IMR-90 (cell line): ENCODE measurements around the gene ATP8B4. TPM values are rescaled to one million over a fixed set of nuclear protein-coding genes. Genes with fewer than 3 reads are reported as not detected.

ENCODE experiments used
- ATAC-seq: fragments of 200-7000 bp; cut with Tn5 transposase; 2 replicates; pipeline ENCODE4 v1.9.1; 2020; ENCODE audit warnings: low read depth, mild to moderate bottlenecking, moderate library complexity
- BruUV-seq: library from RNA; stranded (reverse); fragments of 400-500 nt; replicated peaks from 2 replicates; lab custom pipeline; 2021; lab: Mats Ljungman, UMichigan
- CTCF ChIA-PET: fragments of 300-600 bp; formaldehyde crosslinking; extraction: SDS; loops from one replicate; lab custom pipeline; 2021; ENCODE audit warnings: antibody characterized with exemption; lab: Yijun Ruan, JAX
- POLR2A ChIA-PET: fragments of 300-600 bp; sonication (Branson Sonifier 250); formaldehyde crosslinking; loops from one replicate; lab custom pipeline; 2022; ENCODE audit warnings: antibody characterized with exemption; ENCODE audit not compliant: unreplicated experiment; lab: Charles Lee
- DNase-seq: peaks from one replicate; pipeline ENCODE4 v3.0.0; 2013
- H2AFZ ChIP-seq: replicated peaks from 2 replicates; pipeline ENCODE3; 2013; ENCODE audit warnings: low read length, mild to moderate bottlenecking; ENCODE audit not compliant: poor library complexity
- H2AK5ac ChIP-seq: 2 replicates; pipeline ENCODE4 v1.6.1; 2013; ENCODE audit warnings: low read depth, low read length, inconsistent platforms
- H2AK9ac ChIP-seq: replicated peaks from 2 replicates; pipeline ENCODE3; 2013; ENCODE audit warnings: mild to moderate bottlenecking, low read depth, low read length, moderate library complexity; ENCODE audit not compliant: poor library complexity
- H2BK120ac ChIP-seq: 2 replicates; pipeline ENCODE4 v1.6.1; 2013; ENCODE audit warnings: low read depth, low read length, inconsistent platforms
- H2BK15ac ChIP-seq: 3 replicates; pipeline ENCODE4 v1.6.1; 2013; ENCODE audit warnings: low read depth, low read length, inconsistent platforms
- H2BK20ac ChIP-seq: 2 replicates; pipeline ENCODE4 v1.6.1; 2013; ENCODE audit warnings: low read depth, mild to moderate bottlenecking, inconsistent platforms, low read length, moderate library complexity
- H2BK5ac ChIP-seq: 2 replicates; pipeline ENCODE4 v1.6.1; 2013; ENCODE audit warnings: mild to moderate bottlenecking, low read depth, low read length, inconsistent platforms; ENCODE audit not compliant: poor library complexity, severe bottlenecking
- H3K14ac ChIP-seq: replicated peaks from 2 replicates; pipeline ENCODE4 v1.6.1; 2013; ENCODE audit warnings: low read depth, low read length, inconsistent platforms
- H3K18ac ChIP-seq: 2 replicates; pipeline ENCODE4 v1.6.1; 2013; ENCODE audit warnings: low read depth, low read length, control low read depth
- H3K23ac ChIP-seq: 2 replicates; pipeline ENCODE4 v1.6.1; 2013; ENCODE audit warnings: low read depth, low read length, inconsistent platforms
- H3K27ac ChIP-seq: 2 replicates; pipeline ENCODE4 v1.5.1; 2013; ENCODE audit warnings: mild to moderate bottlenecking, control low read depth, low read length; ENCODE audit not compliant: insufficient read depth
- H3K27me3 ChIP-seq: 2 replicates; pipeline ENCODE4 v1.6.1; 2013; ENCODE audit warnings: low read length; ENCODE audit not compliant: control insufficient read depth, insufficient read depth
- H3K36me3 ChIP-seq: 2 replicates; pipeline ENCODE4 v1.6.1; 2013; ENCODE audit warnings: low read length, mixed read lengths; ENCODE audit not compliant: control insufficient read depth, insufficient read depth
- H3K4ac ChIP-seq: 2 replicates; pipeline ENCODE4 v1.6.1; 2013; ENCODE audit warnings: low read depth, low read length, inconsistent platforms
- H3K4me1 ChIP-seq: 2 replicates; pipeline ENCODE4 v1.6.1; 2013; ENCODE audit warnings: low read length, mixed read lengths; ENCODE audit not compliant: control insufficient read depth, insufficient read depth
- H3K4me2 ChIP-seq: 2 replicates; pipeline ENCODE4 v1.6.1; 2013; ENCODE audit warnings: low read depth, mild to moderate bottlenecking, control low read depth, low read length, moderate library complexity
- H3K4me3 ChIP-seq: 2 replicates; pipeline ENCODE4 v1.5.1; 2013; ENCODE audit warnings: low read depth, mild to moderate bottlenecking, control low read depth, low read length, moderate library complexity; ENCODE audit not compliant: insufficient read depth
- H3K56ac ChIP-seq: 2 replicates; pipeline ENCODE4 v1.6.1; 2013; ENCODE audit warnings: low read length, inconsistent platforms; ENCODE audit not compliant: insufficient read depth; ENCODE audit errors: extremely low read depth
- H3K79me1 ChIP-seq, 2 experiments: 2 replicates each; pipeline ENCODE4 v1.6.1; 2013; ENCODE audit warnings: low read length in 2 of 2, inconsistent platforms in 1 of 2, low read depth in 1 of 2
- H3K9ac ChIP-seq: 2 replicates; pipeline ENCODE4 v1.6.1; 2013; ENCODE audit warnings: low read depth, low read length, control low read depth
- H3K9me1 ChIP-seq: 2 replicates; pipeline ENCODE4 v1.6.1; 2013; ENCODE audit warnings: low read length, inconsistent platforms; ENCODE audit not compliant: insufficient read depth
- H3K9me3 ChIP-seq: 2 replicates; pipeline ENCODE4 v1.6.1; 2013; ENCODE audit warnings: low read length; ENCODE audit not compliant: control insufficient read depth, insufficient read depth
- H4K20me1 ChIP-seq: 2 replicates; pipeline ENCODE4 v1.6.1; 2013; ENCODE audit warnings: low read length, inconsistent platforms; ENCODE audit not compliant: insufficient read depth
- H4K5ac ChIP-seq: 2 replicates; pipeline ENCODE4 v1.6.1; 2013; ENCODE audit warnings: mild to moderate bottlenecking, low read depth, low read length, control low read depth
- H4K8ac ChIP-seq, 2 experiments: 2 replicates each; pipeline ENCODE4 v1.6.1; 2013; ENCODE audit warnings: low read depth in 2 of 2, low read length in 2 of 2, control low read depth in 1 of 2, inconsistent platforms in 1 of 2
- H4K91ac ChIP-seq: 2 replicates; pipeline ENCODE4 v1.6.1; 2013; ENCODE audit warnings: low read depth, low read length, inconsistent platforms; ENCODE audit not compliant: insufficient read depth
- CHD1 ChIP-seq: IDR thresholded peaks from 2 replicates; pipeline ENCODE4 v1.6.1; 2012; ENCODE audit warnings: low read depth, low read length, improper control_type of control experiment
- CTCF ChIP-seq: conservative IDR thresholded peaks from 2 replicates; pipeline ENCODE4 v1.5.1; 2012; ENCODE audit warnings: mild to moderate bottlenecking, low read depth, low read length, improper control_type of control experiment
- FOS ChIP-seq: fragments of 150-350 bp; IDR thresholded peaks from 2 replicates; pipeline ENCODE4 v1.6.1; 2016; ENCODE audit warnings: low read depth, low read length
- MAZ ChIP-seq: IDR thresholded peaks from 2 replicates; pipeline ENCODE4 v1.6.1; 2012; ENCODE audit warnings: low read depth, mild to moderate bottlenecking, low read length, improper control_type of control experiment, moderate library complexity, borderline replicate concordance
- MXI1 ChIP-seq: IDR thresholded peaks from 2 replicates; pipeline ENCODE4 v1.6.1; 2012; ENCODE audit warnings: low read depth, mild to moderate bottlenecking, low read length, moderate library complexity, borderline replicate concordance
- NFE2L2 ChIP-seq: fragments of 150-350 bp; IDR thresholded peaks from 2 replicates; pipeline ENCODE4 v1.6.1; 2016; ENCODE audit warnings: low read depth, mild to moderate bottlenecking, low read length
- RAD21 ChIP-seq: IDR thresholded peaks from 2 replicates; pipeline ENCODE4 v1.6.1; 2012; ENCODE audit warnings: low read length, improper control_type of control experiment
- RFX5 ChIP-seq: IDR thresholded peaks from 2 replicates; pipeline ENCODE4 v1.8.0; 2012; ENCODE audit warnings: low read depth, mild to moderate bottlenecking, low read length, moderate library complexity
- SMC3 ChIP-seq: fragments of 150-350 bp; IDR thresholded peaks from 2 replicates; pipeline ENCODE4 v1.6.1; 2016; ENCODE audit warnings: low read depth, mild to moderate bottlenecking, antibody characterized with exemption, low read length, moderate library complexity
- WGBS, 2 experiments: methylation state at CpG; one replicate each; pipeline versions ENCODE4 v1.1.5 to v1.1.7; 2013; ENCODE audit warnings: missing lambda C conversion rate in 2 of 2; ENCODE audit not compliant: insufficient read length in 1 of 2; ENCODE audit errors: extremely low coverage in 2 of 2; 5-methylcytosine and 5-hydroxymethylcytosine counted together
- dilution Hi-C: fragments of 300-500 bp; cut with HindIII; formaldehyde crosslinking; loops from one replicate; pipeline ENCODE4 v1.14.3; 2018; ENCODE audit warnings: low sequenced_read_pairs; ENCODE audit not compliant: unreplicated experiment
- in situ Hi-C: fragments of 300-500 bp; cut with MboI; formaldehyde crosslinking; loops from 3 replicates; pipeline ENCODE4 v1.14.3; 2019; ENCODE audit warnings: low sequenced_read_pairs, inconsistent platforms, mixed read lengths
- intact Hi-C: fragments of 100-400 bp; cut with micrococcal nuclease; formaldehyde crosslinking; loops from 2 replicates; pipeline ENCODE4 v1.10.0; 2022
- polyA plus RNA-seq, 3 experiments: library from polyadenylated mRNA; depleted of rRNA; stranded (reverse); fragments of >200 nt; gene quantifications; 2 replicates each; pipeline ENCODE4 v1.2.3, GENCODE V29; 2012; ENCODE audit warnings: low replicate concordance in 1 of 3
- total RNA-seq: library from RNA; depleted of rRNA; stranded (reverse); fragments of >200 nt; gene quantifications from 2 replicates; pipeline ENCODE4 v1.2.3, GENCODE V29; 2012

Gene ATP8B4
- total and polyA plus RNA-seq, 2 of the 4 experiments (the other 2 are of a cell fraction): 0.12 to 0.54 TPM

GRCh38 chr15:50145451-50145872 is 26.4 kb upstream of the ATP8B4 start:
- H3K27ac ChIP-seq: peak overlapping the region; percentile 44
- H3K4me2 ChIP-seq: peak overlapping the region; percentile 51; the same call in 1 of the 2 replicates

More at GRCh38 chr15:50145451-50145872, 26.4 kb upstream of the ATP8B4 start:
- peak overlapping the region; percentile 72; the same call in 1 of the 2 replicates for H4K5ac ChIP-seq
- H3K79me1 ChIP-seq: no peaks in the 10 kb centered on the region
- no TSS peak for BruUV-seq
- H2BK20ac ChIP-seq: peak overlapping the region; percentile 77; the same call in 1 of the 2 replicates
- peak overlapping the region; percentile 74; the same call in 1 of the 2 replicates for H4K91ac ChIP-seq
- ChIA-PET POLR2A (no interaction called here), CTCF (interaction anchor here (0.6 to 1.7 kb wide), 7 partner anchors 11 to 1179 kb away, joined by 3 to 4 read pairs (median 4); no protein-coding TSS in a partner anchor)
- no peaks in the 10 kb centered on the region for H3K36me3 ChIP-seq
- H4K20me1 ChIP-seq: no peaks in the 10 kb centered on the region
- no peak overlapping the region for H2AK5ac ChIP-seq
- 0 out of 3 replicates have a peak overlapping the region, but pooled peaks have one; percentile 55 for H2BK15ac ChIP-seq
- H3K9me3 ChIP-seq: no peaks in the 10 kb centered on the region
- peak; percentile 86 for ATAC-seq
- dilution Hi-C loops (no loop called here), intact Hi-C loops (loop anchor here (1.0 to 10.0 kb wide), 4 partner anchors 271 to 1501 kb away; partner anchors contain the start of gene FBN1), in situ Hi-C loops (loop anchor here (5.0 to 25.0 kb wide), 5 partner anchors 162 to 1781 kb away; partner anchors contain the start of gene FGF7)
- H4K8ac ChIP-seq: peak overlapping the region in 1 of 2 experiments; percentile 84; a peak in 2 of 4 replicates
- H3K56ac ChIP-seq: no peak overlapping the region
- H3K4me1 ChIP-seq: no peaks in the 10 kb centered on the region; the same call in 1 of the 2 replicates
- H3K9me1 ChIP-seq: peaks cover 5% of the 10 kb centered on the region; the same call in 1 of the 2 replicates
- H2AK9ac ChIP-seq: no peak overlapping the region
- H3K27me3 ChIP-seq: no peaks in the 10 kb centered on the region
- no peak overlapping the region for H2AFZ ChIP-seq
- H3K4me3 ChIP-seq: no peak overlapping the region
- H3K4ac ChIP-seq: no peak overlapping the region
- H3K14ac ChIP-seq: no peak overlapping the region
- no CpG with 5 or more reads among the region's 2 CpGs for WGBS, 2 experiments
- TF ChIP-seq FOS: peak; percentile 50; the same call in 1 of the 2 replicates
- TF ChIP-seq MXI1: no peak
- TF ChIP-seq NFE2L2: no peak
- peak; percentile 58 for TF ChIP-seq SMC3
- peak; percentile 60 for TF ChIP-seq CTCF
- peak; percentile 83 for TF ChIP-seq RAD21
- TF ChIP-seq MAZ: no peak
- TF ChIP-seq RFX5: no peak
- no peak for TF ChIP-seq CHD1
- H2BK120ac ChIP-seq: peak overlapping the region; percentile 78
- peak overlapping the region; percentile 67; the same call in 1 of the 2 replicates for H3K9ac ChIP-seq
- H2BK5ac ChIP-seq: peak overlapping the region; percentile 86
- peak; percentile 88 for DNase-seq
- peak overlapping the region; percentile 74 for H3K18ac ChIP-seq
- no peak overlapping the region for H3K23ac ChIP-seq
